ENCODE measurements around the gene FRMD4A. TPM values are rescaled to one million over a fixed set of nuclear protein-coding genes. Genes with fewer than 3 reads are reported as not detected.

FRMD4A gene
- total and polyA plus RNA-seq, 3 donors from 2014 or later: 15.0 to 20.8 (median 18.7) TPM

- H3K4me1 ChIP-seq: no peaks in the 10 kb centered on the region
- intact Hi-C loops (cut with DNase I; ENCODE audit: low total_unique reads): no loop called here
- no peak overlapping the region for H3K4me3 ChIP-seq
- no peak for DNase-seq
- 91 to 93% methylated on average over 1 of the region's 1 CpG for WGBS, 2 donors
- TF ChIP-seq CTCF (IDR thresholded peaks at IDR 0.05) (no peak), POLR2A (IDR thresholded peaks at IDR 0.05) (no peak)
- H3K36me3 ChIP-seq (ENCODE audit: low read depth, missing control alignments): no peaks in the 10 kb centered on the region
- no peaks in the 10 kb centered on the region for H3K27me3 ChIP-seq
- H3K9me3 ChIP-seq: no peaks in the 10 kb centered on the region
- no peak overlapping the region for H3K27ac ChIP-seq
Measured at GRCh38 chr10:14134275-14134674, 196.4 kb downstream of the FRMD4A start.

- no peak overlapping the region for H3K27ac ChIP-seq
- H3K27me3 ChIP-seq: no peaks in the 10 kb centered on the region
- H3K4me1 ChIP-seq: no peaks in the 10 kb centered on the region
- intact Hi-C loops (cut with DNase I; ENCODE audit: low total_unique reads): no loop called here
- no peaks in the 10 kb centered on the region for H3K9me3 ChIP-seq
- H3K4me3 ChIP-seq: no peak overlapping the region
- WGBS, 2 donors: 86 to 93% methylated on average over 14 of the region's 14 CpGs
- no peak for DNase-seq
- H3K36me3 ChIP-seq (ENCODE audit: low read depth, missing control alignments): no peaks in the 10 kb centered on the region
- no peak for TF ChIP-seq POLR2A (IDR thresholded peaks at IDR 0.05)
- TF ChIP-seq CTCF (IDR thresholded peaks at IDR 0.05): no peak
Measured at GRCh38 chr10:14131261-14131960, 199.3 kb downstream of the FRMD4A start.

- TF ChIP-seq POLR2A (IDR thresholded peaks at IDR 0.05) (no peak), CTCF (IDR thresholded peaks at IDR 0.05) (no peak)
- intact Hi-C loops (cut with DNase I; ENCODE audit: low total_unique reads): no loop called here
- 85 to 94% methylated on average over 4 of the region's 4 CpGs for WGBS, 2 donors
- no peak overlapping the region for H3K4me3 ChIP-seq
- no peaks in the 10 kb centered on the region for H3K9me3 ChIP-seq
- no peaks in the 10 kb centered on the region for H3K36me3 ChIP-seq (ENCODE audit: low read depth, missing control alignments)
- DNase-seq: no peak
- no peaks in the 10 kb centered on the region for H3K27me3 ChIP-seq
- H3K27ac ChIP-seq: no peak overlapping the region
- H3K4me1 ChIP-seq: no peaks in the 10 kb centered on the region
Measured at GRCh38 chr10:14129770-14130169, 201.0 kb downstream of the FRMD4A start.

GRCh38 chr10:14128519-14128918 lies 202.2 kb downstream of the FRMD4A start:
- WGBS, 2 donors: 84 to 93% methylated on average over 8 of the region's 8 CpGs
- Histone ChIP-seq H3K9me3 (no peaks in the 10 kb centered on the region), H3K27me3 (no peaks in the 10 kb centered on the region), H3K27ac (no peak overlapping the region), H3K4me1 (no peaks in the 10 kb centered on the region), H3K36me3 (ENCODE audit: low read depth, missing control alignments) (no peaks in the 10 kb centered on the region), H3K4me3 (no peak overlapping the region)
- DNase-seq: no peak
- TF ChIP-seq CTCF (IDR thresholded peaks at IDR 0.05) (no peak), POLR2A (IDR thresholded peaks at IDR 0.05) (no peak)
- intact Hi-C loops (cut with DNase I; ENCODE audit: low total_unique reads): no loop called here

All from testis (tissue), 3 donors.